ENCODE measurements around the gene COL18A1.
A peak's percentile ranks its signal among the peaks of the same experiment; 100 is the strongest.

COL18A1 gene

GRCh38 chr21:45540601-45540970 is 135.6 kb downstream of the COL18A1 start:
- no peak for ATAC-seq
- no peak for TF ChIP-seq ZFP30 (CRISPR knock-in tag; IDR thresholded peaks at IDR 0.05)
- TF ChIP-seq BACH2 (CRISPR knock-in tag; IDR thresholded peaks at IDR 0.05; ENCODE audit: borderline replicate concordance) = no peak
- TF ChIP-seq PPARA (CRISPR knock-in tag; IDR thresholded peaks at IDR 0.05; ENCODE audit: borderline replicate concordance) = no peak
- no peak for TF ChIP-seq CSDC2 (CRISPR knock-in tag; IDR thresholded peaks at IDR 0.05)
- no peak for TF ChIP-seq ISL1 (CRISPR knock-in tag; IDR thresholded peaks at IDR 0.05)
- no peak for TF ChIP-seq ZNF70 (CRISPR knock-in tag; IDR thresholded peaks at IDR 0.05)
- no peak for TF ChIP-seq ZNF565 (CRISPR knock-in tag; conservative IDR thresholded peaks at IDR 0.05; ENCODE audit: low read depth)
- TF ChIP-seq ARNTL (CRISPR knock-in tag; IDR thresholded peaks at IDR 0.05; ENCODE audit: borderline replicate concordance, low read depth) = no peak
- TF ChIP-seq POU6F1 (CRISPR knock-in tag; IDR thresholded peaks at IDR 0.05; ENCODE audit: borderline replicate concordance, low read depth) = no peak
- no peak for TF ChIP-seq TOX (CRISPR knock-in tag; IDR thresholded peaks at IDR 0.05; ENCODE audit: borderline replicate concordance)
- no peak for TF ChIP-seq CSRNP3 (CRISPR knock-in tag; IDR thresholded peaks at IDR 0.05)
- no peak for TF ChIP-seq GLIS3 (CRISPR knock-in tag; IDR thresholded peaks at IDR 0.05)
- TF ChIP-seq PATZ1 (CRISPR knock-in tag; IDR thresholded peaks at IDR 0.05; ENCODE audit: borderline replicate concordance) = no peak
- TF ChIP-seq SNAI2 (CRISPR knock-in tag; IDR thresholded peaks at IDR 0.05) = no peak
- TF ChIP-seq ZFP3 (CRISPR knock-in tag; IDR thresholded peaks at IDR 0.05) = no peak
- no peak for TF ChIP-seq ZC3H10 (CRISPR knock-in tag; IDR thresholded peaks at IDR 0.05)
- no peak for TF ChIP-seq RARB (CRISPR knock-in tag; IDR thresholded peaks at IDR 0.05)
- TF ChIP-seq TCF4 (CRISPR knock-in tag; IDR thresholded peaks at IDR 0.05; ENCODE audit: borderline replicate concordance) = no peak
- TF ChIP-seq CREB5 (CRISPR knock-in tag; IDR thresholded peaks at IDR 0.05; ENCODE audit: low read depth) = no peak
- TF ChIP-seq, protein P1, sequence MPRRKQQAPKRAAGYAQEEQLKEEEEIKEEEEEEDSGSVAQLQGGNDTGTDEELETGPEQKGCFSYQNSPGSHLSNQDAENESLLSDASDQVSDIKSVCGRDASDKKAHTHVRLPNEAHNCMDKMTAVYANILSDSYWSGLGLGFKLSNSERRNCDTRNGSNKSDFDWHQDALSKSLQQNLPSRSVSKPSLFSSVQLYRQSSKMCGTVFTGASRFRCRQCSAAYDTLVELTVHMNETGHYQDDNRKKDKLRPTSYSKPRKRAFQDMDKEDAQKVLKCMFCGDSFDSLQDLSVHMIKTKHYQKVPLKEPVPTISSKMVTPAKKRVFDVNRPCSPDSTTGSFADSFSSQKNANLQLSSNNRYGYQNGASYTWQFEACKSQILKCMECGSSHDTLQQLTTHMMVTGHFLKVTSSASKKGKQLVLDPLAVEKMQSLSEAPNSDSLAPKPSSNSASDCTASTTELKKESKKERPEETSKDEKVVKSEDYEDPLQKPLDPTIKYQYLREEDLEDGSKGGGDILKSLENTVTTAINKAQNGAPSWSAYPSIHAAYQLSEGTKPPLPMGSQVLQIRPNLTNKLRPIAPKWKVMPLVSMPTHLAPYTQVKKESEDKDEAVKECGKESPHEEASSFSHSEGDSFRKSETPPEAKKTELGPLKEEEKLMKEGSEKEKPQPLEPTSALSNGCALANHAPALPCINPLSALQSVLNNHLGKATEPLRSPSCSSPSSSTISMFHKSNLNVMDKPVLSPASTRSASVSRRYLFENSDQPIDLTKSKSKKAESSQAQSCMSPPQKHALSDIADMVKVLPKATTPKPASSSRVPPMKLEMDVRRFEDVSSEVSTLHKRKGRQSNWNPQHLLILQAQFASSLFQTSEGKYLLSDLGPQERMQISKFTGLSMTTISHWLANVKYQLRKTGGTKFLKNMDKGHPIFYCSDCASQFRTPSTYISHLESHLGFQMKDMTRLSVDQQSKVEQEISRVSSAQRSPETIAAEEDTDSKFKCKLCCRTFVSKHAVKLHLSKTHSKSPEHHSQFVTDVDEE (CRISPR knock-in tag; IDR thresholded peaks at IDR 0.05) = no peak

- ATAC-seq = peak; percentile 79
- TF ChIP-seq ZFP30 (CRISPR knock-in tag; IDR thresholded peaks at IDR 0.05) = no peak
- no peak for TF ChIP-seq ZNF565 (CRISPR knock-in tag; conservative IDR thresholded peaks at IDR 0.05; ENCODE audit: low read depth)
- no peak for TF ChIP-seq TCF4 (CRISPR knock-in tag; IDR thresholded peaks at IDR 0.05; ENCODE audit: borderline replicate concordance)
- no peak for TF ChIP-seq ISL1 (CRISPR knock-in tag; IDR thresholded peaks at IDR 0.05)
- TF ChIP-seq ZFP3 (CRISPR knock-in tag; IDR thresholded peaks at IDR 0.05) = no peak
- TF ChIP-seq PATZ1 (CRISPR knock-in tag; IDR thresholded peaks at IDR 0.05; ENCODE audit: borderline replicate concordance) = no peak
- no peak for TF ChIP-seq CSRNP3 (CRISPR knock-in tag; IDR thresholded peaks at IDR 0.05)
- TF ChIP-seq, protein P1 (CRISPR knock-in tag; IDR thresholded peaks at IDR 0.05) = no peak
- no peak for TF ChIP-seq GLIS3 (CRISPR knock-in tag; IDR thresholded peaks at IDR 0.05)
- TF ChIP-seq ZNF70 (CRISPR knock-in tag; IDR thresholded peaks at IDR 0.05) = no peak
- no peak for TF ChIP-seq PPARA (CRISPR knock-in tag; IDR thresholded peaks at IDR 0.05; ENCODE audit: borderline replicate concordance)
- no peak for TF ChIP-seq RARB (CRISPR knock-in tag; IDR thresholded peaks at IDR 0.05)
- TF ChIP-seq ESRRG (CRISPR knock-in tag; IDR thresholded peaks at IDR 0.05) = no peak
Measured at GRCh38 chr21:45541221-45542039, 136.5 kb downstream of the COL18A1 start.
